UCSD-AML1 (cell line): ENCODE results near the gene SEMA6C.

Experiments
- DNase-seq: peaks from one replicate; lab custom pipeline; 2025; ENCODE audit not compliant: unreplicated experiment; lab: John Stamatoyannopoulos, UW

Gene SEMA6C

GRCh38 chr1:151158751-151159251 is 12.4 kb upstream of the SEMA6C start:
- no peak for DNase-seq

DNA sequence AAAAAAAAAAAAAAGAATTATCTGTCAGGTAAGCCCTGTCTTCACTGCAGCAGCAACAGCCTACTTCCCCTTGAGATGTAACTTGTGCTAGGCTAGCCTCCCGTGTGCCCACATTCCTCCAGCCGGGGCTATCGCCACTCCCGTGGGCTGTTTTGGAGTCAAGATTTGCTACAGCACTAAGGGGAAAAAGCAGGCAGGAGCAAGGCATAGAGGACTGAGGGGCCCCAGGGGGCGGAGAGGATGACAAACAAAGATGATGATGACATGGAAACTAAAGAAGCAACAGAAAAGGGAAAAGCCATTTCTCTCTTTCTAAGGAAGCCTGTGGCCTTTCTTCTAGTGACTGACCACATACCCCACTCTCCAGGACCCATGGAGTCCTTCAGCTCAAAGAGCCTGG is 11.9 kb upstream of the SEMA6C start:
- peak; percentile 21 for DNase-seq

DNA sequence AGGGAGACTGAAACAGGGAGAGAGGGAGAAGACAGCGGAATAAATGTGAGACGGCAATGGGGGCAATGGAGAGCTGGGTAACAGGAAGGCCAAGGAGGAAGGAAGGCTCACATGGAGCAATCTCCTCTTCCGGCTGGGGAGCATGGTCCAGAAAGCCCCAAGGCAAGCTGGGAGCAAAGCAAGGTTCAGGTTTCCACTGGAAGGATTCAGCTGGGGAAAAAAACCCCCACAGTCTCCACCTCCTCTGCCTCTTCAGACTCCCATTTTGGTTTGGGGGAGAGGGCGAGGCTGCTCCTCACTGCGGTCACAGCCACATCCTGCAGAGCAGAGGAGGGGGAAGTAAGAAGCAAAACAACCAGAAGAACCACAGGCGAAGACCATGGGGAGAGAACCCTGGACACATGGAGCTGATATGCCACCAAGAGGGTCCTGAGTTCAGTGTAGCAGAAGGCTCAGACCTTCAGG is 10.7 kb upstream of the SEMA6C start:
- peak; percentile 89 for DNase-seq

DNA sequence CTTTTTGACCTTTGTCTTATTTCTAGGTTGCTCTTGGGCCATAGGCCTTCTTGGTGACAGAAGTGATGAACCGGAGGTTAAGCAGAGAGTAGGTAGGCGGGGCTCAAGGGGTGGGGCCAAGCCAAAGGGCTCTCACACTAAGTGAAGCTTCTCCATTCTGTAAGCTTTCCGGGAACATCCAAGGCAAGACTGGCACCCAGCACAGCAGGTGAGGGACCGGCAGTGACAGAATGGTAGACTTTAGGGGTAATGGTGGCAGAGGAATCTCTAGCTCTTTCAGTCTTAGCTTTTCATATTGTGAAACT is 10.0 kb upstream of the SEMA6C start, which contains the start of gene TNFAIP8L2:
Gene TNFAIP8L2, plus strand, starts transcription at position 135 of the 305 bp plus-strand sequence. CDS start 2,049 bp downstream, outside the sequence.
- peak; percentile 84 for DNase-seq

- DNase-seq = no peak
Measured at GRCh38 chr1:151147665-151148064, 1.2 kb upstream of the SEMA6C start.

GRCh38 chr1:151147132-151147503 is 687 bp upstream of the SEMA6C start:
- DNase-seq = peak; percentile 49

DNA sequence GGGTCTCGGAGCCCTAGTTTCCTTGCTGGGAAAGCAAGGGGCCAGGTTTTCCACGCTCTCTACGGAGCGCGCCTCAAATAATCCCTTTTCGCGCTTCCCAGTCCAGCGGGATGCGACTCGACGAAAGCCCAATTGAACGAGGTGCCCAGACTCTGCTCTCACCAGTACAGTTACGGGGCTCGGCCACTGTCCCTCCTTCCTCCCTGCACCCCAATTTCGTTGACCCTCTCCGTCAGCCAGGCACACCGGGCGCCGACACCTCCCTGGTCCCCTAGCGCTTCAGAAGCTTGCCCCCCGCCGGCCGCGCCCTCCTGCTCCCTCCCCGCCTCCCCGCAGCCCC is 389 bp downstream of the SEMA6C start:
- no peak for DNase-seq

DNA sequence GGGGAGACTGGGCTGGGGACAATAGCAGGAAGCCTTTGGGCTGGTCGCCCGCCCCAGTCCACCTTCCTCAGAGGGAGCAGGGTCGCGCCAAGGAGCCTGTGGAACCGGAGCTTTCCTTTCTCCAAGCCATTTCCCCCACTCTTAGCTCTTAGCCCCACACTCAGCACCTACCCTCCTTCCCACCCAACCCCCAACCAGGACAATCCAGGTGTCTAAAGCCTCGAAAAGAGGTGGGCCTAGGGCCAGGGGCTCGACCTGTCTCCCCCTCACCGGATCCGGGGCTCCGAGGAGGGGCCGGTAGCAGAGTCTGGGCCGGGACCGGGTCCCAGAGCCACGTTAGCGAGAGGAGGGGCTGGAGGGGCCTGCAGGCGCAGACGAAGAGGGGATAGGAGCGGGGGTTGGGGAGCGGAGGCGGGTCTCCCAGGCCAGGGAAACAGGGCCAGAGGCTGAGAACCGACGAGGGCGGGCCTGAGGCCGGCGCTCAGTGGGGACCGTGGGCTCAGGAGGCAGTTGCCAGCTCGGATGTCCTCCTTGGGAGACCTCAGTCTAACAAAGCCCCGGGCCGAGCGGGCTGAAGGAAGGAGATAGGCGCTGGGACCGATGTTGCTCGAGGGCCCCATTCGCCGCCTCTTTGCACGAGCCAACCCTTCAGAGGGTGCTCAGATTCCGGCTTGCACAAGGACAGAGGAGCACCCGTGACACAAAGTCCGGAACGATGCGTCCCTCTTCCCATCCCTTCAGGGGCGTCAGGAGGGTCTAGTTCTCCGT is 943 bp downstream of the SEMA6C start:
- no peak for DNase-seq

- no peak for DNase-seq
Measured at GRCh38 chr1:151144474-151145303, 1.7 kb downstream of the SEMA6C start.

- DNase-seq = no peak
Measured at GRCh38 chr1:151143986-151144385, 2.4 kb downstream of the SEMA6C start.

GRCh38 chr1:151143057-151143435 is 3.4 kb downstream of the SEMA6C start:
- no peak for DNase-seq

DNA sequence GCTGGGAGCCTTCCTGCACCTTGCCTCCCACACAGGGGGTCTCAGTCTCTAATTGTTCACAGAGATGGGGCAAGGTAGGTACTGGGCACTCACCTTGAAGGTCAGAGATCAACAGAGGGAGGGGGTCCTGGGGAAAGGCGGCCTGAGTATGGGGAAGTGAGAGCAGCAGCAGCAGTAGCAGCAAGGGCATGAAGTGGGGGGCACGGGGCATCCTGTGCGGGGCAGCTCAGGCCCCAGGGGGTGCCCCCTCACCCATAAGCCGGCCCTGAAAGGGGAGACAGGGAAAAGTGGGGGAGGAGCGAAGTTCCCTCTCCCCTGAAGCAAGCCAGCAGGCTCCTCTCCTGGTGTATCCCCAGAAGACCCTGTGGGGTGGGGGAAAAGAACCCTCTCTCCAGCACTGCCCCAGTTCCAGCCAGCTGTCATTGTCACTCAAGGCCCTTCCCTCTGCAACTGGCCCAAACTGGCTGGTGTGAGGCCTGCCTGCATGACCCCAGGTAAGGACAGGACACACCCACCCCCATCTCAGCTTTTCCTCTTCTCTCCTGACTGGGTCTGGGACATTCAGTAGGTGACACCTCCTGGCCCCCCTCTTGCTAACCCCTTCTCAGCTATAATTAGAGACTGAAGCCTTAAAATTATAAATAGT is 3.9 kb downstream of the SEMA6C start:
- DNase-seq = no peak

- DNase-seq = no peak
Measured at GRCh38 chr1:151137789-151138188, 8.6 kb downstream of the SEMA6C start.

GRCh38 chr1:151135433-151136385 is 10.7 kb downstream of the SEMA6C start:
- DNase-seq = no peak

- DNase-seq = no peak
Measured at GRCh38 chr1:151134991-151135390, 11.4 kb downstream of the SEMA6C start.

DNA sequence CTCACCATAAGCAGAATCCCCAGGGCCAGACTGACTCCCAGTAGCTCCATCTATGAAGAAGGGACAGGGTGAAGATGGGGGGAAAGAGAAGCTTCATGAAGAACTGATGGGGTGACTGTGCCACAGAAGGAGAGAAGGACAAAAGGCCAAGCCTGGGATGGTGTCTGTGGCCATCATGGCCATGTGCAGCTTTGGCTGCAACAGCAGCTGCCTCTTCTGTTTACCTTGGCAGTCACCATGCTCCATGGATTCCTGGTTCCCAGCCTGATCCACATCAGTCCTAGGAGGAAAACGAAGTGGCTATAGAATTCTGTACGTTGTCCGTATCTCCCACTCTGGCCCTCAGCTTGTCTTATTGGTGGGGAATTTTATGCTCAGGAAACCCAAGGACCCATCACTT is 12.0 kb downstream of the SEMA6C start:
- DNase-seq = no peak

- DNase-seq = no peak
Measured at GRCh38 chr1:151133018-151133806, 13.2 kb downstream of the SEMA6C start.

DNA sequence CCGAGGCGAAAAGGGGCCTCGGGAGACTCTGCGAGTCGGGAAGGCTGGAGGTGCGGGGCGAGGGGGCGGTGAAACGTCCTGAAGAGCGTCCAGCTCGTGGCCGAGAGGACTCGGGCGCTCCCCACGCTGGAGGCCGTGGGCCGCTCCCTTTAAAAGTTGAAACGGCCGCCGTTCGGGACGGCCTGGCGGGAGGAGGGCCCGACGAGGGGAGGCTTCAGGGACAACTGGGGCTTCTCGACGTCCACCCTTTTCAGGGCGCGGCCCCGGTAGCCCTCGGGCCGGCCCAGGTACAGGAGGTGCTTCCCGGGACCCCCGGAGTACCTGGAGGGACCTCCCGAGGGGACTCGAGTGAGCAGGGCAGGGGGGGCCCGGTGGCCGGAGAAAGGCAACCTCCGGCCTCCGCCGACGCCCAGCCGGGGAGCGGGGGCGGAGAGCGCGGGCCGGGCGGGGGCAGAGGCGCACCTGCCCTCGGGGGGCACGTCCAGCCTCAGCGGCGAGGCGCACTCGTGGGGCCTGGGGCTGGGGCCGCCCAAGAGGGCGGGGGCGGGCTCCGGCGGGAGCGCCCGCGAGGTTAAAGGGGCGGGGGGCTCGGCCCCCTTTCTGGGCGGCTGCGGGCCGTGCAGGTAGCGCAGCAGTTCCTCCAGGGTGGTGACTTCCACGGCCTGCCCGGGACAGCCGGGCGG is 14.0 kb downstream of the SEMA6C start:
- no peak for DNase-seq

GRCh38 chr1:151131701-151132334 is 14.6 kb downstream of the SEMA6C start:
- no peak for DNase-seq
